Astrocyte of the spinal cord (primary cell): ENCODE measurements around the gene CPVL.

ENCODE experiments used
- DNase-seq: peaks from one replicate; pipeline ENCODE4 v3.0.0; 2011; ENCODE audit warnings: low read depth, low spot score
- H3K4me3 ChIP-seq: 2 replicates; pipeline ENCODE4 v1.5.1; 2011; ENCODE audit warnings: low read depth, mild to moderate bottlenecking, low read length, moderate library complexity
- in situ Hi-C: cut with HindIII; loops from 2 replicates; pipeline ENCODE4 v1.10.0; 2017; ENCODE audit warnings: low sequenced_read_pairs
- TF ChIP-seq, protein P1 (sequence below): IDR thresholded peaks from 2 replicates; pipeline ENCODE4 v1.5.1; 2012; ENCODE audit warnings: low read depth, mild to moderate bottlenecking, low read length, inconsistent platforms

Gene CPVL

DNA sequence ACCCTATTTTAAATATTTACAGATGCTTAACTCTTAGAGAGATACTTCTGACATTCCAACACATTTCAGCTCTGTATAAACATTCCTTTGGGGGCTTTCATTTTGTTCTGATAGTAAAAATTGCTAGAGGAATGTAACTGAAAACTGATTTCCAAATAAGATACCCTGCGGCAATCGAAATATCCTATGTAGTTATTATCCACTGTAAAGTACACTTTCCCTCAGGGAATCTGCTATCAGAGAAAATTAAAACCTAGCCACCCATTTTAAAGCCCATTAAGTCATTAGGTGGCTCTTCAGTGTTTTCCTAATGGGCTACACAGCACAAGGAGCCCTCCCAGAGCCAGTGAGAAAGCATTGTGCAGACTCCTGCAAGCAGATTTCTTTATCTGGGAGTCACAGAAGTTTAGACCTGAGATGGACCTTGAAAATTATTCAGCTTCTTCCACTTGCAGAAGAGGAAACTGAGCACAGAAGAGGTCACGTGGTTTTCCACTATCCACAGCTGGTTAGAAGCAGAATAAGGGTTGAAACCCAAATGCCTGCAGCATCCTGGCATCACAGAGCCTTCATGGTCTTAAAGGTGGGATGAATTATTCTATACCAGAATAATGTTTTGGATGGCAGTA, 12.6 kb upstream of the CPVL start:
- no peak overlapping the region for H3K4me3 ChIP-seq
- in situ Hi-C loops, result no loop called here
- TF ChIP-seq, protein P1, sequence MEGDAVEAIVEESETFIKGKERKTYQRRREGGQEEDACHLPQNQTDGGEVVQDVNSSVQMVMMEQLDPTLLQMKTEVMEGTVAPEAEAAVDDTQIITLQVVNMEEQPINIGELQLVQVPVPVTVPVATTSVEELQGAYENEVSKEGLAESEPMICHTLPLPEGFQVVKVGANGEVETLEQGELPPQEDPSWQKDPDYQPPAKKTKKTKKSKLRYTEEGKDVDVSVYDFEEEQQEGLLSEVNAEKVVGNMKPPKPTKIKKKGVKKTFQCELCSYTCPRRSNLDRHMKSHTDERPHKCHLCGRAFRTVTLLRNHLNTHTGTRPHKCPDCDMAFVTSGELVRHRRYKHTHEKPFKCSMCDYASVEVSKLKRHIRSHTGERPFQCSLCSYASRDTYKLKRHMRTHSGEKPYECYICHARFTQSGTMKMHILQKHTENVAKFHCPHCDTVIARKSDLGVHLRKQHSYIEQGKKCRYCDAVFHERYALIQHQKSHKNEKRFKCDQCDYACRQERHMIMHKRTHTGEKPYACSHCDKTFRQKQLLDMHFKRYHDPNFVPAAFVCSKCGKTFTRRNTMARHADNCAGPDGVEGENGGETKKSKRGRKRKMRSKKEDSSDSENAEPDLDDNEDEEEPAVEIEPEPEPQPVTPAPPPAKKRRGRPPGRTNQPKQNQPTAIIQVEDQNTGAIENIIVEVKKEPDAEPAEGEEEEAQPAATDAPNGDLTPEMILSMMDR, result no peak
- no peak for DNase-seq

DNA sequence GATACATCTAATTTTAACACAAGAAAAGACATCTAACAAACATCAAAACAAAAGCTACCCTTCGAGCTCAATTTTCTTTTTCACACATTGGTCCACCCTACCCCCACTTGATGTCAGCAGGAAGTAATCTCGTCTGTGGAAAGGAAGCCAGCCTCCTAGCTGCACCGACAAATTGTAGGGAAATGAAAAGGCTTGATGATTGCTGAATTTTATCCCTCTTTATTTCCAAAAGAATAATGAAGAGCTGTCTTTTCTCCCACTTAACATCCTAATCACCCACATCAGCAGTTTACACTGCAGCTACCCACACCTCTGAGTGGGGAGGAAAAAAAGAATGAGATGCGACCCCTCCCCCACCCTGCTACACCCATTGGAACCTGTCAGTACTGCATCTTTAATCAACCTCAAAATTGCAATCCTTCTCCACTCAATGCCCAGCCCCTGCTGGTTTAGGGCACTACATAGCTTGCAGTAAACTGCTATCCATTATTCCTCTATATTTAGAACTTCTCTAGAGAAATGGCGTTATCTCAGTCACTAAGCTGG, 10.6 kb upstream of the CPVL start:
- in situ Hi-C loops, result no loop called here
- no peak overlapping the region for H3K4me3 ChIP-seq
- DNase-seq, result no peak
- TF ChIP-seq, protein P1, result no peak

DNA sequence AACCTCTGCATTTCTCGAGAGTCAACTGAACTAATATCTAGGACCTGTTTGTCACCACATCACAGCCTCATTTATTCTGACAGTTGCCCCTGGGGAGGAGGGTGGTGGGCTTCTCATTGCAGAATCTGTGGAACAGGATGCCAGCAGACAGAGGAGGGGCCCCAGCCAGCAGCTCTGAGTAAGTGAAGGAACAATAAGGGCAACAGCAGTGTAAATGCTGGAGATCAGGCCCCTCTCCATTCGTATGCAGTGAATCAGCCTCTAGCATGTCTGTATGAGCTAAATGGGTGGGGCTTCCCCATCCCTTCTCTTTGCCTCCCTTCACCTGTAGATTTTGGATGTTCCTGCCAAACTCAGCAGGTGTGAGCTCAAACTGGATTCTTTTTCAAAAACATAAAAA, 7.7 kb upstream of the CPVL start:
- in situ Hi-C loops, result no loop called here
- DNase-seq, result no peak
- TF ChIP-seq, protein P1, result no peak
- H3K4me3 ChIP-seq, result no peak overlapping the region

DNA sequence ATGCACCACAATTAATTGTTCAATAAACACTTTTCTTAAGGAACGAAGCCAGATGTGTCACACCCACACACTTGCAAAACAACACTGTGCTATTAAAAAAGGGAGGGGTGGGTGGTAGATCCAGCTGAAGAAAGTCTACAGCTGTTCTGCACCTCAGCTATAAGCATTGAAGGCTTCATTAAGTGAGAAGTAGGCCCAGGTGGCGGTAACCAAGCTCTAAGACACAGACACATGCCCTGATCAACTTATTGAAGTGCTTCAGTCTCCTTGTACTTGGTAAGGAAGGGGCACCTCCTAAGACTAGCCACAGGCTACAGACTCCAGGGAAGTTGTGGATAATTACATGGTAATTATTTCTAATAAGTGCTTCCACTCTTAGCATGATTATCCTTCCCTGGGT, 4.5 kb upstream of the CPVL start:
- H3K4me3 ChIP-seq, result no peak overlapping the region
- DNase-seq, result no peak
- TF ChIP-seq, protein P1, result no peak
- in situ Hi-C loops, result no loop called here

DNA sequence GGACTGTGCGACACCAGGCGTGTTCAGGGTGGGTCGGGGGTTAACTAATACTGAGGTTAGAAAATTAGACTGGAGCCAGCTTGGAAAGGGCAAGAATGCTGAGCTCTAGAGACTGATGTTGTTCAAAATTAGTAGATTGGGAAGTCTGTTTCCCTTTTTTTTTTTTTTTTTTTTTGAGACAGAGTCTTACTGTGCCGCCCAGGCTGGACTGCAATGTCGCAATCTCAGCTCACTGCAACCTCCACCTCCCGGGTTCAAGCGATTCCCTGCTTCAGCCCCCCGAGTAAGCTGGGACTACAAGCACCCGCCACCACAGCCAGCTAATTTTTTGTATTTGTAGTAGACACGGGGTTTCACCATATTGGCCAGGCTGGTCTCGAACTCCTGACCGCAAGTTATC, 2.7 kb upstream of the CPVL start:
- no peak overlapping the region for H3K4me3 ChIP-seq
- in situ Hi-C loops, result no loop called here
- TF ChIP-seq, protein P1, result no peak
- no peak for DNase-seq

DNA sequence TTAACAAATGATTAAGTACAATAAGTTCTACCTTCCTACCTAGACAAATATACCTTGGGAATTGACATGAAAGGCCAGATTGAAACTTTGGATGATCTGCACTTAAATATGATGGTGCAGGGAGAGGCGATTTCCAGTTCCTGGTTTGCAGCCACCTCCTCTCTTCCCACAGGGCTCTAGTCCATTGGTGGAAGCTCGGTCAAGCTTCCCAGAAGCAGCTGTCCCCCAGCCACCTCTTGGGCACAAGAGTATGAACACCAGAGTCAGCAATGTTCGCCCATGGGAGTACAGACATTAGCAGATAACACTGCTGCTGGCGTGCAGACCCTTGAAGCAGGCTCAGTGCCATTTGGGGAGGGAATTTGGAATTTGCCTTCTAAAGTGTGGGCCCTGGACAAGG, 1.5 kb upstream of the CPVL start:
- in situ Hi-C loops, result no loop called here
- no peak overlapping the region for H3K4me3 ChIP-seq
- no peak for DNase-seq
- TF ChIP-seq, protein P1, result no peak
